HepG2 (cell line): ENCODE results near the gene CNTRL. TPM values are rescaled to one million over a fixed set of nuclear protein-coding genes. Genes with fewer than 3 reads are reported as not detected.

Source experiments
- ARID5B ChIP-seq: IDR thresholded peaks from 2 replicates; pipeline ENCODE4 v1.4.0; 2020; ENCODE audit warnings: mild to moderate bottlenecking, missing genetic modification reagents
- HINFP ChIP-seq: sonication (generic); formaldehyde crosslinking; IDR thresholded peaks from 2 replicates; pipeline ENCODE4 v1.4.0; 2020; ENCODE audit warnings: low read depth, mild to moderate bottlenecking, missing genetic modification reagents
- HNF4A ChIP-seq: sonication (generic); formaldehyde crosslinking; IDR thresholded peaks from 2 replicates; pipeline ENCODE4 v1.4.0; 2020; ENCODE audit warnings: missing genetic modification reagents
- KLF15 ChIP-seq: sonication (generic); formaldehyde crosslinking; IDR thresholded peaks from 2 replicates; pipeline ENCODE4 v1.8.1; 2023; ENCODE audit warnings: borderline replicate concordance, mild to moderate bottlenecking, inconsistent platforms, missing genetic modification reagents, mixed read lengths
- PAXIP1 ChIP-seq: sonication (generic); formaldehyde crosslinking; conservative IDR thresholded peaks from 2 replicates; pipeline ENCODE4 v1.4.0; 2020; ENCODE audit warnings: mild to moderate bottlenecking, missing genetic modification reagents, moderate library complexity
- RERE ChIP-seq: IDR thresholded peaks from 2 replicates; pipeline ENCODE4 v1.6.1; 2016; ENCODE audit warnings: low read depth, missing genetic modification reagents, missing compliant biosample characterization
- SIN3A ChIP-seq: IDR thresholded peaks from 2 replicates; pipeline ENCODE4 v1.6.1; 2011; ENCODE audit warnings: low read depth, mild to moderate bottlenecking, control low read depth, low read length, borderline replicate concordance
- ZBTB25 ChIP-seq: IDR thresholded peaks from 2 replicates; pipeline ENCODE4 v1.6.1; 2018; ENCODE audit warnings: missing genetic modification reagents
- ZNF292 ChIP-seq: sonication (generic); formaldehyde crosslinking; IDR thresholded peaks from 2 replicates; pipeline ENCODE4 v1.8.1; 2022; ENCODE audit warnings: mild to moderate bottlenecking, low read depth, missing genetic modification reagents, borderline replicate concordance
- ZNF652 ChIP-seq: IDR thresholded peaks from 2 replicates; pipeline ENCODE4 v1.6.1; 2016; ENCODE audit warnings: low read depth, borderline replicate concordance
- ZNF773 ChIP-seq: sonication (generic); formaldehyde crosslinking; IDR thresholded peaks from 2 replicates; pipeline ENCODE4 v1.4.0; 2020; ENCODE audit warnings: missing genetic modification reagents, borderline replicate concordance
- polyA plus RNA-seq, 8 experiments: library from polyadenylated mRNA; depleted of rRNA in 3 of 8; stranded (reverse) in 7 of 8; unstranded in 1 of 8; fragments of >200 nt; fragmentation: Illumina TruSeq in 4 of 8; extraction: Trizol in 4 of 8; gene quantifications; 2 replicates each; pipeline versions ENCODE4 v1.2.1 to v1.2.3, GENCODE V29; 2011 to 2016; ENCODE audit warnings: low read depth in 4 of 8, missing spikeins in 1 of 8, mixed read lengths in 1 of 8; ENCODE audit not compliant: insufficient read depth in 1 of 8
- total RNA-seq, 5 experiments: library from RNA; depleted of rRNA; stranded (reverse); fragments of >200 nt; fragmentation: Illumina TruSeq; extraction: Trizol; gene quantifications; 2 replicates each; pipeline ENCODE4 v1.2.3, GENCODE V29; 2016; ENCODE audit warnings: low read depth in 1 of 5

CNTRL gene
- total and polyA plus RNA-seq, 2 of the 13 experiments (the other 11 are each of a cell fraction or from before 2014, with no cell fraction given): 7.5 to 11.8 TPM

- TF ChIP-seq ARID5B (peak; percentile 57; the same call in 1 of the 2 replicates), ZNF773 (no peak), ZBTB25 (CRISPR knock-in tag) (no peak), ZNF652 (CRISPR knock-in tag) (peak; percentile 99), SIN3A (0 out of 2 replicates have a peak, but pooled peaks have one; percentile 51), ZNF292 (no peak), HINFP (CRISPR knock-in tag) (no peak), RERE (CRISPR knock-in tag) (peak; percentile 52; the same call in 1 of the 2 replicates), HNF4A (0 out of 2 replicates have a peak, but pooled peaks have one; percentile 10), PAXIP1 (CRISPR knock-in tag) (peak; percentile 84), KLF15 (no peak)
These were observed 24.4 kb upstream of the CNTRL start, which contains the start of gene C5 (continued) for GRCh38 chr9:121050128-121050988.
